HG03045 (cell line): ENCODE measurements around the gene CHIC2.
"Not testable (repeated sequence)": the region's sequence is repeated elsewhere in the genome, so short reads cannot be mapped to it uniquely, and the experiment has no call there.

Experiments
- ATAC-seq: cut with Tn5 transposase; IDR thresholded peaks from one replicate; pipeline ENCODE4 v1.9.1; 2021; ENCODE audit warnings: mild to moderate bottlenecking, moderate library complexity; ENCODE audit not compliant: unreplicated experiment

Gene CHIC2

GRCh38 chr4:54061873-54062272, 2.5 kb downstream of the CHIC2 start:
- no peak for ATAC-seq

- no peak for ATAC-seq
These were observed 3.3 kb downstream of the CHIC2 start for GRCh38 chr4:54061067-54061466.

DNA sequence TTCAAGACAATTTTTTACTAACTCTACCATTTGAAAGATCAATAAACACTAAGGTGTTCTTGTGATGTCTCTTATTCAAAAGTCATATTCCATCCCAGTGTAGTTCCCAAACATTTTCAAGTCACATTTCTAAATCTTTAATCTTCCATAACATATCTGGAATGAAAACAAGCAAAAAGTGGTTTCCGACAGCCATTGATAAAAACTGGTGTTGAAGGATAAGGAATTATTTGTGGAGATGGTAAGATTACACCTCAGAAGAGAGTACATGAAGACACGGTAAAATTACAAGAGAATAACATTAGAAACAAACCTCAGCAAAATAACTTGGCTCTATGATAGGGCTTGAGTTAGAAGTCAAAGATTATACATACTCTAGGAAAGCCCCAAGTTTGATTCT, 4.3 kb downstream of the CHIC2 start:
- no peak for ATAC-seq

DNA sequence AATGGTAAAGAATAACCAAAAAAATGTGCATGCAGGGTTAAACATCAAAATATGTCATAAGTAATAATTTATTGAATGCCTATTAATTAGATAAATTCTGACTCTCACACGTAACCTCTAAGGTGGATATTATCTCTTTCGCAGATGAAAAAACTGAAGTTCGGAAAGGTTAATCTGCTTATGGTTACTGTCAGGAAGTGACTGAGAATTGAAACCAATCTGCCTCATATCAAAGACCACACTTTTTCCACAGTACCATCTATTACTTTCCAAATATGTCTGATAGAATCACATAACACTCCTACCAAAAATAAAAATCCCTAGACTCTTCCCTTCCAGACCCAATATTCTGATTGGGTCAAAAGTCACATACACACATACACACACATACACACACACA, 6.2 kb downstream of the CHIC2 start:
- ATAC-seq, result no peak

DNA sequence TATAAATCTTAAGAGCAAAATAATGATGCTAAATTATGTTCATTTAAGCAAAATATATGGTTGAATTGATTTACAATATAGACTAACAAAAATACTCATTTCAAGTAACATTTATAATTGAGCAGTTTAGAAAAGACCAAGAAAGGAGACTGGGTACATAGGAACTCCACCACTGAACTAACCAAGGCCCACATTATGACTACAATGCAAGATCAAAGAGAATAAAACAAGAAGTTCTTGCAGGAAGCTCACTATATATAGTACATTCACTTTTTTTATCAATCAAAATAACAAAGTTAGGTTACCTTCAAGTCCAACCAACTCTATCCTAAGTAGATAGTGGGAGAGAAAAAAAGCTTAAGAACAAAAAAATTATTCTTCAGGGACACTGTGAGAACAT, 8.0 kb downstream of the CHIC2 start:
- ATAC-seq, result no peak

DNA sequence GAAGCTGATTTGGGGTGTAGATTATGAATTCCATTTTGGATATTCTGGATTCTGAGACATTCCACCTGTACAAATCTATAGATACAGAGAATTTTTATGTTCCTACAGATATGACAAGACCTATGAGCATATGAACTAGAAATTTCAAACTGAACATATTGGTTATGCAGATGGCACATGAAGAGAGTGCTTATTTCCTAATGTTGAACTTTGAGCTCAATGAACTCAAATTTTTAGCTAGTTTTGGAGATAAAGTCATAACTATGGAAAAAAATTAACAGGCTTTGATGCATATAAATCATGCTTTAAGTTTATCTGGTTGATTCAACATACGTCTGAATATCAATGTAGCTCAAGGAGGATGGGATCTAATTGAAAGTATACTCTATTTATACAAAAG, 8.9 kb downstream of the CHIC2 start:
- no peak for ATAC-seq

GRCh38 chr4:54054501-54054900, 9.9 kb downstream of the CHIC2 start:
- ATAC-seq, result no peak

GRCh38 chr4:54053322-54053721, 11.1 kb downstream of the CHIC2 start:
- not testable (repeated sequence) for ATAC-seq

DNA sequence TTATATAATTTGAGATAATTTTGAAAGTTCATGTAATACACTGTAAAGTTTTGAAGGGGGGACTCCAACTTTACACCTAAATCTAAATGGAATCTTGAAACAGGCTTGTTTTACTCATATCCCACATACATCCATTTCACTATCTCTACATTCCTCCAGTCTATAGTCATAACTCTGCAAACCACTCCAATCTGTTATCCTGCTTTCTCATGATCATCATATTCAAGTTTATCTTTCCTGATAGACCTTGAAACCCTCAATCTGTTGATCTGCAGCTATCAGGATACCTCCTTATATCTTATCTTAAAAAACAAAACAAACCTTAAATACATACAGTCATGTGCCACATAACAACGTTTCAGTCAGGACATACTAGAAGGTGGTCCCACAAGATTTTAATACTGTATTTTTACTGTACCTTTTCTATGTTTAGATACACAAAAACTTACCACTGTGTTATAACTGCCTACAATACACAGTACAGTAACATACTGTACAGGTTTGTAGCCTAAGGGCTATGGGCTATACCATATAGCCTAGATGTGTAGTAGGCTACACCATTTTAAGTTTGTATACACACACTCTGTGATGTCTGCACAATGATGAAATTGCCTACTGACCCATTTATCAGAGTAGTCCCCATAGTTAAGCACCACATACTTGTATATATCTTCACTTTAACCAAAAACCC, 14.0 kb downstream of the CHIC2 start:
- ATAC-seq, result no peak

GRCh38 chr4:54043630-54044029, 20.8 kb downstream of the CHIC2 start:
- not testable (repeated sequence) for ATAC-seq

DNA sequence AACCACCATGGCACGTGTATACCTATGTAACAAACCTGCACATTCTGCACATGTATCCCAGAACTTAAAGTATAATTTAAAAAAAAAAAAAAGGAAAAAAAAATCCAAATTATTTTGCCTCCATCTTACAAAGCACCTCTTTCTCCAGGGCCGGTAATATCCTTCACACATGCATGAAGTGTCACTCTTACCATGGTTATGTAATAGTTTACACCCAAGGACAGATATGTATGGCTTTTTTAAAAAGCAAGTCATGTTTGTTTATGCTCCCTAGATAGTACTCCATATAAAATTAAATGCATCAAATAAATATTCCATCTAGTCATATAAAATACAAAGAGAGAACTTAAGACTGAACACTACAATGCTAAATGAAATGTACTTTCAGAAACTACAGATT, 22.5 kb downstream of the CHIC2 start:
- no peak for ATAC-seq

GRCh38 chr4:54041100-54041499, 23.3 kb downstream of the CHIC2 start:
- ATAC-seq, result no peak

DNA sequence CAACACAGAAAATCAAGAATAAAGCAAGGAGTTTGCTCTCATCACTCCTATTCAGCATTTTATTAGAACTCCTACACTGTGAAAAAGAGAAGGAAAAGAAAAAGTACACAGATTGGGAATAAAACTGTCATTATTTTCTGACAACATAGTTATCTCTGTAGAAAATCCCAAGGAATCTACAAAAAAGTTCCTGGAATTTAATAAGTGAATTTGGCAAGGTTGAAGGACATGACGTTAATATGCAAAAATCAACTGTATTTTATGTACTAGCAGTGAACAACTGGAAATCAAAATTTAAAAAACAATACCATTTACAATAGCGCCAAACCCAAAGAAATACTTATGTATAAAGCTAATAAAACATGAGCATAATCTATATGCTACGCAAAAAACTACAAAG, 26.3 kb downstream of the CHIC2 start:
- ATAC-seq, result no peak

DNA sequence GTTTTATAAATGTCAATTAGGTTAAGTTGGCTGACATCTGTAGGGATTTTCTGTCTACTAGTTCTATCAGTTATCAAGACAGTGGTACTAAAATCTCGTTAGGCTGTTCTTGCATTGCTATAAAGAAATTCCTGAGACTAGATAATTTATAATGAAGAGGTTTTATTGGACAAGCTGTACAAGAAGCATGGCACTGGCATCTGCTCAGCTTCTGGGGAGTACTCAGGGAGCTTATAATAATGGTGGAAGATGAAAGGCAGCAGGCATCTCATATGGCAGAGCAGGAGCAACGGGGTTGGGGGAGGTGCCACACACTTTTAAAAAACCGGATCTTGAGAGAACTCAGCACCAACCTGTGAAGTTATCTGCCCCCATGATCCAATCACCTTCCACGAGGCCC, 28.2 kb downstream of the CHIC2 start:
- no peak for ATAC-seq

- no peak for ATAC-seq
These were observed 31.8 kb downstream of the CHIC2 start for GRCh38 chr4:54032558-54033135.

DNA sequence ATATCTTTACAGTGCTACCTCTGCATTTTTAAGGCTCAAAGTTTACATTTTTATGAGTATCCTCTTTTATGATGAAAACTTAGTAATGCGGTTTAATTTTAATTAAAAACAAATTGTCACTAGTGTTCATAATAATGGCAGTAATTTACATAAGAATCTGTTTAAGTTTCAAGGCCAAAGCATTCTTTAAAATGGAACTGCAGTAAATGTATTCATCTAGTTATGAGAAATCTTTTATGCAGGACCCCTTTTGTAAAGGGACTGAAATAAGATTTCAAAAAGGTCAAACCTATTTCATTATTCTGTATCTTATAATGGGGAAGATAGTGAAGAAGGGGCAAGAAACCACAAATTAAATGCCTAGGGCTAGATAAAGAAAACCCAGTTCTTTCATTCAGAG, 37.1 kb downstream of the CHIC2 start:
- ATAC-seq, result no peak

- no peak for ATAC-seq
These were observed 38.8 kb downstream of the CHIC2 start for GRCh38 chr4:54025582-54025981.

- not testable (repeated sequence) for ATAC-seq
These were observed 41.4 kb downstream of the CHIC2 start for GRCh38 chr4:54023019-54023418.

DNA sequence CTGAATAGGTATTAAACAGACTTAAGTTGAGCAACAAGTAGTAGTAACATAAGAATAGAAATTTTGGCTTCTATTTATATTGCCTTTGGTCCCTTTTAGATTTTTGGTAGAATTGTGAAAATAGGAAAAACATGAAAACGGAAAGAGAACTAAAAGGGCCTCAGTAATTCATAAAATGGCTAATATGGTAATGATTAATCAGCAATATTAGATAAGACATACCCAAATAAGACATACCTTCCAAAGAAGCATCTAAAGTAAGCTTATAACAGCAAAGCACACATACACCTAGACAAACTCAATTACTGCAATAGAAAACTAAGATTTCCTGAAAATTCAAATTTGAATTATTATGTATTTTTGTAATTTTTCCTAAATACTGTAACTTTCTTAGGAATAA, 46.4 kb downstream of the CHIC2 start:
- ATAC-seq, result no peak

DNA sequence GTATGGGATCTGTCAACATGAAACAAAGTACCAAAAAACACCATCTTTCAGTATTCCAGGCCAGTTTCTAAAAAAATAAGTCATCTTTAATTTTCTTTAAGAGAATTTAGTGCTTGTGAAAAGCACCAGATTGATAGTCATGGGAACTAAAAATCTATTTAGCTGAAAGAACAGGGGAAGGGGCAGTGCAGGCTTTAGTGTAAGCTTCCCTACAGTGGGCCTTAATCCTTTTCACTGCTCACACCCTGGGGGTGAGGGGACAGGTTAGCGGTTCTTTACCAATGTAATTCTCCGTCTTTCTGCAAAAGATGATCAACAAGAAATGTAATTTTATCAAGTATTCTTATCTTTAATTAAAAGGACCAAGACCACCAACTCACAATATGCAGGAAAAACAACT, 47.1 kb downstream of the CHIC2 start:
- ATAC-seq, result no peak

DNA sequence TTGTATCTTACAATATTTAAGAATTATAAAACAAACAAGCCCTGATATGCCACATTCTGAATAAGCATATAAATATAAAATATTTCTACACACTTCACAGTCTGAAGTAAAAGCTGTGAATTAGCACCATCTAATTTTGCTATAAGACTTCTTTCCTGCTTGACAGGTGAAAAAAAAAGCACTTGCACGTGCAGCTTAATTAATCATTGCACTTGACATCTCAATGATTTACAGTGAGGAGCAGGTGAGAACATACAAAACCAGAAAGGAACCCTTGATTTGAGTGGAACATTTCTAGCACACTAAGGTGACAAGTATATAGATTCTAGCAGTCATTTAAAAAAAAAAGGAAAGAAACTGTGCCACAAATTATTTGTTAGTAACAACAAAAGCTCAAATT, 47.9 kb downstream of the CHIC2 start:
- no peak for ATAC-seq

DNA sequence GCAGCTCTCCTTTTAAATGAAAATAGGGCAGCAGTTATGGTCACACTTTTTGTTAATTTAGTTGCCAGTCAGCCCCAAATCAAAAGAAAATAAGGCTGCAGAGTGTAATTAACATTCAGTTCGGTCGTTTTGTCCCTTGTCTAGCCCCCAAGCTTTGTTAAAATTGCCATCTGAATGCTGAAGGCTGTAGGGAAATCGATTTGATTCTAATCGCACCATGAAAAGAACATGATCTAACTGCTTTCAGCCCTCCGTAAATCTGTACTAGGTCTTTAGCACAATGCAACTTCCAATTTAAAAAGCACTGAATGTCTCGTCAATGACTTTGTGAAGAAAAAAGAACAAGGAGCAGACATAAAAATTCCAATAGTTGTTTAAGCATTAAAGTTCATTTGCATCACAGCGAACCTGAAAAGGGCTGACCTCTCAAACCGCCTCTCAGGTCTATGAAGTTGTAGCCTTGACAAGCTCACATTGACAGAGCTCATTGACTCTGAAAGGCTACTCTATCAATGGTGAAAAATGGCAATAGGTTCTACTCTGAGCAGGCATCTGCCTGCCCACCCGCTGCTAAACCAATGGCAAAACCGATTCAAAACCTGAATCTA, 48.9 kb downstream of the CHIC2 start:
- ATAC-seq, result no peak
